ENCODE results near the gene TMEM259. TPM values are rescaled to one million over a fixed set of nuclear protein-coding genes. Genes with fewer than 3 reads are reported as not detected.

Gene TMEM259
- total and polyA plus RNA-seq, 2 of the 13 experiments (the other 11 are each of a cell fraction or from before 2014, with no cell fraction given), result 64.7 to 164 TPM

DNA sequence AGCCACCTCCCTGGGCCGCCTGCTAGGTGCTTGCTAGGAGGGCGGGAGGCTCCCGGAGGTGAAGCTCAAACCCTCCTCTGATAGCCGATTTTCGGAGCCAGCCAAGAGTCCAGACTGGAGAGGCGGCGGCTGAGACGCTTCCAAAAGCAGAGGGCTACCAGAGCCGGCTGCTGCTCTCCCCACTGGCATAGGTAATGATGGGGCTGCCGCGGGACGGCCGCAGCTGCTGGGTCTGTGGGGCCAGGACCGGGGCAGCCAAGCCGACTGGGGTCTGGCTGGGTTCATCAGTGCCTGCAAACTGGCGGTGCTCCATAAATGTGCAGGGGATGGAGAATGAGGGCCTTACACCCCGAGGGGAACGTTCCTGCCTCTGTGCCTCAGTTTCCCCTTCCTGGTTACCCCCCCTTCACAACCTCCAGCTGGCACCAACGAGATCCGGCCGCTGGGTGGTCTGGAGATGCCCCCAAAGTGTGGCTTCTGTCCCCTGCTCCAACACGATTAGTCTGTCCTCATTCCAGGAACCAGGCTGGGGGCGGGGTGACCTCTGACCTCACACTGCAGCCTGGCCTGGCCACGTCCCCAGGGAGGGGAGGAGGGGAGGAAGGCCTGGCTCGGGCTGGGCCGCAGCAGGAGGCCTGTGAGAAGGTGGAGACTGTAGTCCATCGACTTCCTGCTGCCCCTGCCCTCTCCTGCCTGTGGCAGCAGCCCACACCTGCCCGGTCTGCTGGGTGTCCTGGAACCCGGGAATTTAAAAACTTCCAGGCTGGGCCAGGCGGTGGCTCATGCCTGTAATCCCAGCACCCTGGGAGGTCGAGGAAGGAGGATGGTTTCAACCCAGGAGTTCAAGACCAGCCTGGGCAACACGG lies 40.6 kb downstream of the TMEM259 start (continued):
- TF ChIP-seq, protein P1, sequence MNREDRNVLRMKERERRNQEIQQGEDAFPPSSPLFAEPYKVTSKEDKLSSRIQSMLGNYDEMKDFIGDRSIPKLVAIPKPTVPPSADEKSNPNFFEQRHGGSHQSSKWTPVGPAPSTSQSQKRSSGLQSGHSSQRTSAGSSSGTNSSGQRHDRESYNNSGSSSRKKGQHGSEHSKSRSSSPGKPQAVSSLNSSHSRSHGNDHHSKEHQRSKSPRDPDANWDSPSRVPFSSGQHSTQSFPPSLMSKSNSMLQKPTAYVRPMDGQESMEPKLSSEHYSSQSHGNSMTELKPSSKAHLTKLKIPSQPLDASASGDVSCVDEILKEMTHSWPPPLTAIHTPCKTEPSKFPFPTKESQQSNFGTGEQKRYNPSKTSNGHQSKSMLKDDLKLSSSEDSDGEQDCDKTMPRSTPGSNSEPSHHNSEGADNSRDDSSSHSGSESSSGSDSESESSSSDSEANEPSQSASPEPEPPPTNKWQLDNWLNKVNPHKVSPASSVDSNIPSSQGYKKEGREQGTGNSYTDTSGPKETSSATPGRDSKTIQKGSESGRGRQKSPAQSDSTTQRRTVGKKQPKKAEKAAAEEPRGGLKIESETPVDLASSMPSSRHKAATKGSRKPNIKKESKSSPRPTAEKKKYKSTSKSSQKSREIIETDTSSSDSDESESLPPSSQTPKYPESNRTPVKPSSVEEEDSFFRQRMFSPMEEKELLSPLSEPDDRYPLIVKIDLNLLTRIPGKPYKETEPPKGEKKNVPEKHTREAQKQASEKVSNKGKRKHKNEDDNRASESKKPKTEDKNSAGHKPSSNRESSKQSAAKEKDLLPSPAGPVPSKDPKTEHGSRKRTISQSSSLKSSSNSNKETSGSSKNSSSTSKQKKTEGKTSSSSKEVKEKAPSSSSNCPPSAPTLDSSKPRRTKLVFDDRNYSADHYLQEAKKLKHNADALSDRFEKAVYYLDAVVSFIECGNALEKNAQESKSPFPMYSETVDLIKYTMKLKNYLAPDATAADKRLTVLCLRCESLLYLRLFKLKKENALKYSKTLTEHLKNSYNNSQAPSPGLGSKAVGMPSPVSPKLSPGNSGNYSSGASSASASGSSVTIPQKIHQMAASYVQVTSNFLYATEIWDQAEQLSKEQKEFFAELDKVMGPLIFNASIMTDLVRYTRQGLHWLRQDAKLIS (CRISPR knock-in tag; IDR thresholded peaks at IDR 0.05), result peak; percentile 68; the same call in 1 of the 2 replicates
- peak; percentile 90 for TF ChIP-seq ZNF589 (CRISPR knock-in tag; conservative IDR thresholded peaks at IDR 0.05)
- TF ChIP-seq ZNF709 (CRISPR knock-in tag; IDR thresholded peaks at IDR 0.05), result 0 out of 2 replicates have a peak, but pooled peaks have one; percentile 61
- TF ChIP-seq, protein P2, sequence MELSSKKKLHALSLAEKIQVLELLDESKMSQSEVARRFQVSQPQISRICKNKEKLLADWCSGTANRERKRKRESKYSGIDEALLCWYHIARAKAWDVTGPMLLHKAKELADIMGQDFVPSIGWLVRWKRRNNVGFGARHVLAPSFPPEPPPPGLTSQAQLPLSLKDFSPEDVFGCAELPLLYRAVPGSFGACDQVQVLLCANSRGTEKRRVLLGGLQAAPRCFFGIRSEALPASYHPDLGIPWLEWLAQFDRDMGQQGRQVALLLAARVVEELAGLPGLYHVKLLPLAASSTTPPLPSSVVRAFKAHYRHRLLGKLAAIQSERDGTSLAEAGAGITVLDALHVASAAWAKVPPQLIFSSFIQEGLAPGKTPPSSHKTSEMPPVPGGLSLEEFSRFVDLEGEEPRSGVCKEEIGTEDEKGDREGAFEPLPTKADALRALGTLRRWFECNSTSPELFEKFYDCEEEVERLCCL (CRISPR knock-in tag; IDR thresholded peaks at IDR 0.05; ENCODE audit: borderline replicate concordance), result no peak
- TF ChIP-seq, protein P3, sequence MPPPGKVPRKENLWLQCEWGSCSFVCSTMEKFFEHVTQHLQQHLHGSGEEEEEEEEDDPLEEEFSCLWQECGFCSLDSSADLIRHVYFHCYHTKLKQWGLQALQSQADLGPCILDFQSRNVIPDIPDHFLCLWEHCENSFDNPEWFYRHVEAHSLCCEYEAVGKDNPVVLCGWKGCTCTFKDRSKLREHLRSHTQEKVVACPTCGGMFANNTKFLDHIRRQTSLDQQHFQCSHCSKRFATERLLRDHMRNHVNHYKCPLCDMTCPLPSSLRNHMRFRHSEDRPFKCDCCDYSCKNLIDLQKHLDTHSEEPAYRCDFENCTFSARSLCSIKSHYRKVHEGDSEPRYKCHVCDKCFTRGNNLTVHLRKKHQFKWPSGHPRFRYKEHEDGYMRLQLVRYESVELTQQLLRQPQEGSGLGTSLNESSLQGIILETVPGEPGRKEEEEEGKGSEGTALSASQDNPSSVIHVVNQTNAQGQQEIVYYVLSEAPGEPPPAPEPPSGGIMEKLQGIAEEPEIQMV (CRISPR knock-in tag; IDR thresholded peaks at IDR 0.05; ENCODE audit: low read depth), result no peak
- no peak for TF ChIP-seq JUNB (CRISPR knock-in tag; IDR thresholded peaks at IDR 0.05; ENCODE audit: borderline replicate concordance)
- TF ChIP-seq SMAD1 (CRISPR knock-in tag; IDR thresholded peaks at IDR 0.05; ENCODE audit: borderline replicate concordance, low read depth), result peak; percentile 74; the same call in 1 of the 2 replicates
- TF ChIP-seq, protein P4, sequence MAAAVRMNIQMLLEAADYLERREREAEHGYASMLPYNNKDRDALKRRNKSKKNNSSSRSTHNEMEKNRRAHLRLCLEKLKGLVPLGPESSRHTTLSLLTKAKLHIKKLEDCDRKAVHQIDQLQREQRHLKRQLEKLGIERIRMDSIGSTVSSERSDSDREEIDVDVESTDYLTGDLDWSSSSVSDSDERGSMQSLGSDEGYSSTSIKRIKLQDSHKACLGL (CRISPR knock-in tag; IDR thresholded peaks at IDR 0.05), result peak; percentile 57; the same call in 1 of the 2 replicates
- no peak for TF ChIP-seq PAF1 (CRISPR knock-in tag; IDR thresholded peaks at IDR 0.05)
- TF ChIP-seq, protein P5, sequence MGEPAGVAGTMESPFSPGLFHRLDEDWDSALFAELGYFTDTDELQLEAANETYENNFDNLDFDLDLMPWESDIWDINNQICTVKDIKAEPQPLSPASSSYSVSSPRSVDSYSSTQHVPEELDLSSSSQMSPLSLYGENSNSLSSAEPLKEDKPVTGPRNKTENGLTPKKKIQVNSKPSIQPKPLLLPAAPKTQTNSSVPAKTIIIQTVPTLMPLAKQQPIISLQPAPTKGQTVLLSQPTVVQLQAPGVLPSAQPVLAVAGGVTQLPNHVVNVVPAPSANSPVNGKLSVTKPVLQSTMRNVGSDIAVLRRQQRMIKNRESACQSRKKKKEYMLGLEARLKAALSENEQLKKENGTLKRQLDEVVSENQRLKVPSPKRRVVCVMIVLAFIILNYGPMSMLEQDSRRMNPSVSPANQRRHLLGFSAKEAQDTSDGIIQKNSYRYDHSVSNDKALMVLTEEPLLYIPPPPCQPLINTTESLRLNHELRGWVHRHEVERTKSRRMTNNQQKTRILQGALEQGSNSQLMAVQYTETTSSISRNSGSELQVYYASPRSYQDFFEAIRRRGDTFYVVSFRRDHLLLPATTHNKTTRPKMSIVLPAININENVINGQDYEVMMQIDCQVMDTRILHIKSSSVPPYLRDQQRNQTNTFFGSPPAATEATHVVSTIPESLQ (CRISPR knock-in tag; conservative IDR thresholded peaks at IDR 0.05), result no peak
- TF ChIP-seq ZNF792 (CRISPR knock-in tag; IDR thresholded peaks at IDR 0.05), result peak; percentile 89
- TF ChIP-seq PITX1 (CRISPR knock-in tag; IDR thresholded peaks at IDR 0.05), result peak; percentile 76; the same call in 1 of the 2 replicates
- 0 out of 2 replicates have a peak, but pooled peaks have one; percentile 38 for TF ChIP-seq ATF7-NPFF (CRISPR knock-in tag; IDR thresholded peaks at IDR 0.05; ENCODE audit: low read depth)
- TF ChIP-seq, protein P6, sequence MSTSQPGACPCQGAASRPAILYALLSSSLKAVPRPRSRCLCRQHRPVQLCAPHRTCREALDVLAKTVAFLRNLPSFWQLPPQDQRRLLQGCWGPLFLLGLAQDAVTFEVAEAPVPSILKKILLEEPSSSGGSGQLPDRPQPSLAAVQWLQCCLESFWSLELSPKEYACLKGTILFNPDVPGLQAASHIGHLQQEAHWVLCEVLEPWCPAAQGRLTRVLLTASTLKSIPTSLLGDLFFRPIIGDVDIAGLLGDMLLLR (CRISPR knock-in tag; IDR thresholded peaks at IDR 0.05), result 0 out of 2 replicates have a peak, but pooled peaks have one; percentile 57
- TF ChIP-seq ZFAT (CRISPR knock-in tag; conservative IDR thresholded peaks at IDR 0.05), result no peak

Measured in HepG2 (cell line).